GM06990 (cell line): ENCODE measurements around the gene LZTS3.

Source experiments
- DNase-seq: peaks from one replicate; pipeline ENCODE4 v3.0.0-alpha.2; 2011; ENCODE audit not compliant: insufficient read length; ENCODE audit errors: extremely low read depth
- H3K27me3 ChIP-seq: replicated peaks from 2 replicates; pipeline ENCODE4 v1.6.0; 2011; ENCODE audit warnings: low read length; ENCODE audit not compliant: control insufficient read depth, insufficient read depth
- H3K36me3 ChIP-seq: 2 replicates; pipeline ENCODE4 v1.5.1; 2011; ENCODE audit warnings: low read length; ENCODE audit not compliant: control insufficient read depth, insufficient read depth
- H3K4me3 ChIP-seq: replicated peaks from 2 replicates; pipeline ENCODE4 v1.5.1; 2011; ENCODE audit warnings: low read depth, mild to moderate bottlenecking, control low read depth, low read length
- TF ChIP-seq, protein P1 (sequence below): IDR thresholded peaks from 2 replicates; pipeline ENCODE4 v1.5.1; 2011; ENCODE audit warnings: low read length, control low read depth, mild to moderate bottlenecking, inconsistent platforms; ENCODE audit not compliant: insufficient read depth, poor library complexity, severe bottlenecking

Gene LZTS3

DNA sequence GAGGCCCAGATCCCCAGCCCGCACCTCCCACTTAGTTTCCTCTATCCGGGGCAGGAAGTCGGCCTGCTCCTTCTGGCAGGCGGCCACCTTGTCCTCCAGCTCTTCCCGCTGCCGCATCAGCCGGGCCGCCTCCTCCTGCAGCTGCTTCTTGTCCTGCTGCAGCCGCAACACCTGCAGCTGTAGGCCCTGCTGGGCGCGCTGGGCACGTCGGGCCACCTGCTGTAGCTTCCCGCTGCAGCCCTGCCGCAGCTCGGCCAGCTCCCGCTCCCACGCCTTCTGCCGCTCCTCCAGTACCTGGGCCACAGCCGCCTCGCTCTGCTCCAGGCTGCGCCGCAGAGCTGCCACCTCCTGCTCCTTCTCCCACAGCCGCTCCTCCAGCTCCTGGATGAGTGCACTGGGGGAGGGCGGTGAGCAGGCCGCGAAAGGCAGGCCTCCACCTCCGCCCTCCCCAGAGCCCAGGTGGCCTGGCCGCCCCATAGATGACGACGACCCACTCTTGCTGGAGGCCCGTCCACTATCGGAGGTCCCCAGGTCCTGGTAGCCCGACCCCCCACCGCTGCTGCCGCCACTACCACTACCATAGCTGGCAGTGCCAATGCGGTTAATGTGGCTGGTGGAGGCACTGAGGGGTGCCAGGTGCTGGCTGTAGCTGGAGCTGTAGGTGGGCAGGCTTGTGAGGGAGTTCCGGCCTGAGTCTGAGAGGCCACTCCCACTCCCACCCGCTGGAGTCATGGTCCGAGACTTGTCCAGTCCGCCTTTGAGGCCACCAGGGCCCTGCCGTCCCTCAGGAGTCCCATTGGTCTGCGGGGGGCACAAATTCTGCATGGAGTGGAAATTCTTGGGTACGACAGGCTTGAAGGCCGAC is 7.6 kb downstream of the LZTS3 start:
- TF ChIP-seq, protein P1, sequence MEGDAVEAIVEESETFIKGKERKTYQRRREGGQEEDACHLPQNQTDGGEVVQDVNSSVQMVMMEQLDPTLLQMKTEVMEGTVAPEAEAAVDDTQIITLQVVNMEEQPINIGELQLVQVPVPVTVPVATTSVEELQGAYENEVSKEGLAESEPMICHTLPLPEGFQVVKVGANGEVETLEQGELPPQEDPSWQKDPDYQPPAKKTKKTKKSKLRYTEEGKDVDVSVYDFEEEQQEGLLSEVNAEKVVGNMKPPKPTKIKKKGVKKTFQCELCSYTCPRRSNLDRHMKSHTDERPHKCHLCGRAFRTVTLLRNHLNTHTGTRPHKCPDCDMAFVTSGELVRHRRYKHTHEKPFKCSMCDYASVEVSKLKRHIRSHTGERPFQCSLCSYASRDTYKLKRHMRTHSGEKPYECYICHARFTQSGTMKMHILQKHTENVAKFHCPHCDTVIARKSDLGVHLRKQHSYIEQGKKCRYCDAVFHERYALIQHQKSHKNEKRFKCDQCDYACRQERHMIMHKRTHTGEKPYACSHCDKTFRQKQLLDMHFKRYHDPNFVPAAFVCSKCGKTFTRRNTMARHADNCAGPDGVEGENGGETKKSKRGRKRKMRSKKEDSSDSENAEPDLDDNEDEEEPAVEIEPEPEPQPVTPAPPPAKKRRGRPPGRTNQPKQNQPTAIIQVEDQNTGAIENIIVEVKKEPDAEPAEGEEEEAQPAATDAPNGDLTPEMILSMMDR, result no peak
- Histone ChIP-seq H3K4me3 (no peak overlapping the region), H3K36me3 (no peaks in the 10 kb centered on the region), H3K27me3 (no peaks in the 10 kb centered on the region; the same call in 1 of the 2 replicates)
- no peak for DNase-seq

GRCh38 chr20:3164763-3165410 is 8.5 kb downstream of the LZTS3 start:
- no peak for DNase-seq
- Histone ChIP-seq H3K36me3 (no peaks in the 10 kb centered on the region), H3K4me3 (no peak overlapping the region), H3K27me3 (no peaks in the 10 kb centered on the region; the same call in 1 of the 2 replicates)
- TF ChIP-seq, protein P1, result no peak

DNA sequence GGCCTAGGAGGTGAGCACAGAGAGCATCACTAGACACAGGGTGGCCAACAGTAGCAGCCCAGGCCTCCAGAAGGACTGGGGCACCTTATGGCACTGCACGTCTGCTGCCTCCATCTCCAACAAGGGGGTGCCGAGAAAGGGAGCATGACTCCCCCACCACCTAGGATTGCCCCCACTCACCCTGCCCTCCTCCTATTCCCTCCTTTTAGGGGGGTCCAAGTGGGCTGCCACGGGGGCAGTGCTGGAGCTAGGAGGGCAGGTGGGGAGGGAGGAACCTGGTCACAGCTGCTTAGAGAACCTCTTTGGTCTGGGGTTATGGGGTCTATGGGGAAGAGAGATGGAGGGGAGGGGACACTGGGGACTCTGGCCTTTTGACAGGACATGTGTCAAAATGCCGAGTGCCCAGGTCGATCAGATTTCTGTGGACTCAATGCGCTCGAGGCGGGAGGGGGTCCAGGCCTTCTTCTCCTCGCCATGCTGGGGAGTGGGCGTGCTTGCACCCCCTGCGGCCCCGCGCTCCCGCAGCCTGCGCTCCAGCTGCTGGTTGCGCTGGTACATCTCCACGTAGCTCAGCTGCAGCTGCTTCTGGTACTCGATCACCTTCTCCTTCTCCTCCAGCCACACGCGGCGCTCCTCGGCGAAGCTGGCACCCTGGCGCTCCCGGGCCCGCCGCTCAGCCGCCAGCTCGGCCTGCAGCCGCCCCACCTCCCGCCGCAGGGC is 9.1 kb downstream of the LZTS3 start:
- no peak overlapping the region for H3K4me3 ChIP-seq
- TF ChIP-seq, protein P1, result no peak
- no peaks in the 10 kb centered on the region for H3K36me3 ChIP-seq
- no peaks in the 10 kb centered on the region; the same call in 1 of the 2 replicates for H3K27me3 ChIP-seq
- no peak for DNase-seq

DNA sequence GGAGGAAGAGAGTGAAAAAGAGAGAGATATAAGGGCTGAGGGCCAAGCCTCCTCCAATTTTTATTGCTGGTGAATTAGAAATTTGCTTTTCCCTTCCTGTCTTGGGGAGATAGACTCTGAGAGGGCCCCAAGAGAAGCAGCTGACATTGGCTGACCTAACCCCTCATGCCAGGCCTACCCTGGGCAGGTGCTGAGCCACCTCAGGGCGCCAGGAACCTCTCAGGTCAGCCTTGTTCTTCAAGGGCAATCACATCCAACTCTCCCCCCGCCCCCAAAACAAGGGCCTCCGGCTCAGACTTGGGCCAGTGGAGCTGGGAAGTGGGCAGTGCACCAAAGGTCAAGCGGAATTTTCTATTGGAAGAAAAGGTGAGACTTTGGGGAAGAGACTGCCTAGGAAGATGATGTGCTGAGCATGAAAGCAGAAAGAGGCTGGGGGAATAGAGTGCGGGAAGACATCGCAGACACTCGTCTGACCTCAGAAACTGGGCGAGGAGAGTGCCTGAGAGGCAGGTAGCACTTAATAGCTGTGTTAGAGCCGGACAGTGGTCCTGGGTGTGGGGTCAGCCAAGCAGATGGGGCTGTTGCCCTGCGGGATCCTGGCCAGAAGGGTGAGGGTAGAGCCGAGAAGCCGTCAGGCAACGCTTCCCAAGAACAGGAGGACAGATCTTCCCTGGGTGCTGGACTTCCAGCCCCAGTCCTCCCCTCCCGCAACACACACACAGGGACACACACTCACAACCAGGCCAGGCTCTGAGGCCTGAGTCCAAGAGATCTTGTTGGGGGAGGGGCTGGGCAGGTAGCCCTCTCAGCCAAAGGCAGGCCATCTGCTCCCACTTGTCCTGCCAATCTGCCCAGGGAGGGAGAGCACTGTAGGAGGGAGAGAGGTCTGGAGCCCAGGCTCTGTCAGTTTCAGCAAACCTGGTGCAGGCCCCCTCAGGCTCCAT is 10.0 kb downstream of the LZTS3 start:
- Histone ChIP-seq H3K4me3 (no peak overlapping the region), H3K27me3 (no peaks in the 10 kb centered on the region), H3K36me3 (no peaks in the 10 kb centered on the region)
- DNase-seq, result no peak
- TF ChIP-seq, protein P1, result no peak

DNA sequence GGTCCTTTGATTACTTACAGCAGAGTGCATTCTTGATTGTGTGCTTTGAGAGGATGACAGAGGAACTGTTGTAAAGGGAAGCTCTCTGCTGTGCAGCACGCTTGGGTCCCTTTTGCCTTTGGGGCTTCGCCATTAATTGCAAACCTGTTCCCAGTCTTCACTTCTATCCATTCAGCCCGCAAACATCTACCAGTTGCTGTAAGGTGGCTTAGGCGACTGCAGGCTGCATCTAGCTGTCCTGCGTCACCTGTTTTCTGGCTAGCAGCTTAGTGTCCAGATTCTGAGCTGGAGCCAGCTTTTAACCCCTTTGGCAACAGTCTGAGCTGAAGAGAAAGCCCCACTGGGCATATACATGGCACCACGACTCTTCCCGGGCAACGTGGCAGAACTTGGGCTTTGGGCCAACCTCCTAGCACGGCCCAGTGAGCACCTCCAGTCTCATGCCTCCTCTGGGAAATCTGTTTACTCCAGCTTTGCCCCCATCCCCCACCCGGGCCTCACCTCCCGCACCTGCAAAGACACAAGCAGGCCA is 11.2 kb downstream of the LZTS3 start:
- no peak for DNase-seq
- TF ChIP-seq, protein P1, result no peak

More for the DNA sequence above, 11.2 kb downstream of the LZTS3 start:
- no peak overlapping the region for H3K4me3 ChIP-seq
- no peaks in the 10 kb centered on the region for H3K27me3 ChIP-seq
- H3K36me3 ChIP-seq, result no peaks in the 10 kb centered on the region
